Measurements from ENCODE around the gene DYNLT4. TPM values are rescaled to one million over a fixed set of nuclear protein-coding genes. Genes with fewer than 3 reads are reported as not detected.

Gene DYNLT4
- total and polyA plus RNA-seq, 2 of the 13 experiments (the other 11 are each of a cell fraction or from before 2014, with no cell fraction given), result 0.77 TPM; not detected in 1

- peak; percentile 91 for TF ChIP-seq CTCF (CRISPR knock-in tag; IDR thresholded peaks at IDR 0.05)
- 0 out of 2 replicates have a peak, but pooled peaks have one; percentile 31 for TF ChIP-seq THAP11 (CRISPR knock-in tag; IDR thresholded peaks at IDR 0.05)
- TF ChIP-seq PPARG (CRISPR knock-in tag; conservative IDR thresholded peaks at IDR 0.05), result 0 out of 2 replicates have a peak, but pooled peaks have one; percentile 26
- TF ChIP-seq RAD21 (CRISPR knock-in tag; IDR thresholded peaks at IDR 0.05), result peak; percentile 71; the same call in 1 of the 2 replicates
- no peak for TF ChIP-seq RFX5 (IDR thresholded peaks at IDR 0.05; ENCODE audit: low read depth, low read length)
- TF ChIP-seq HNRNPLL (IDR thresholded peaks at IDR 0.05; ENCODE audit: low read depth, low read length, poor library complexity, severe bottlenecking), result no peak
- TF ChIP-seq HNRNPH1 (optimal IDR thresholded peaks at IDR 0.05; ENCODE audit: low read depth, low read length), result no peak
- peak; percentile 56 for TF ChIP-seq SAP130 (CRISPR knock-in tag; IDR thresholded peaks at IDR 0.05; ENCODE audit: low read depth)
- no peak for TF ChIP-seq ZNF749 (CRISPR knock-in tag; IDR thresholded peaks at IDR 0.05; ENCODE audit: borderline replicate concordance)
- TF ChIP-seq, protein P1, sequence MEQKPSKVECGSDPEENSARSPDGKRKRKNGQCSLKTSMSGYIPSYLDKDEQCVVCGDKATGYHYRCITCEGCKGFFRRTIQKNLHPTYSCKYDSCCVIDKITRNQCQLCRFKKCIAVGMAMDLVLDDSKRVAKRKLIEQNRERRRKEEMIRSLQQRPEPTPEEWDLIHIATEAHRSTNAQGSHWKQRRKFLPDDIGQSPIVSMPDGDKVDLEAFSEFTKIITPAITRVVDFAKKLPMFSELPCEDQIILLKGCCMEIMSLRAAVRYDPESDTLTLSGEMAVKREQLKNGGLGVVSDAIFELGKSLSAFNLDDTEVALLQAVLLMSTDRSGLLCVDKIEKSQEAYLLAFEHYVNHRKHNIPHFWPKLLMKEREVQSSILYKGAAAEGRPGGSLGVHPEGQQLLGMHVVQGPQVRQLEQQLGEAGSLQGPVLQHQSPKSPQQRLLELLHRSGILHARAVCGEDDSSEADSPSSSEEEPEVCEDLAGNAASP (CRISPR knock-in tag; IDR thresholded peaks at IDR 0.05; ENCODE audit: borderline replicate concordance), result no peak
- TF ChIP-seq CREB3 (CRISPR knock-in tag; IDR thresholded peaks at IDR 0.05), result no peak
- TF ChIP-seq DRAP1 (CRISPR knock-in tag; IDR thresholded peaks at IDR 0.05), result 0 out of 2 replicates have a peak, but pooled peaks have one; percentile 29
- no peak for TF ChIP-seq ZHX2 (IDR thresholded peaks at IDR 0.05; ENCODE audit: low read depth)
- TF ChIP-seq ZHX2 (CRISPR knock-in tag; IDR thresholded peaks at IDR 0.05; ENCODE audit: borderline replicate concordance), result no peak
- TF ChIP-seq SMC3 (IDR thresholded peaks at IDR 0.05; ENCODE audit: low read length), result peak; percentile 73
- TF ChIP-seq STAG1 (CRISPR knock-in tag; IDR thresholded peaks at IDR 0.05), result peak; percentile 85
Measured at GRCh38 chr1:44835738-44836675, 28.9 kb upstream of the DYNLT4 start (continued).
